ENCODE measurements around the gene CFL1. TPM values are rescaled to one million over a fixed set of nuclear protein-coding genes. Genes with fewer than 3 reads are reported as not detected.

Gene CFL1
- total RNA-seq, 1 donor from 2014 or later, result 413 TPM

GRCh38 chr11:65869643-65870306 is 11.8 kb upstream of the CFL1 start:
- DNase-seq, result no peak

GRCh38 chr11:65868907-65869306 is 10.9 kb upstream of the CFL1 start:
- DNase-seq, result no peak

- peak; percentile 37 for DNase-seq
These were observed 10.2 kb upstream of the CFL1 start for GRCh38 chr11:65868076-65868667.

GRCh38 chr11:65867284-65868071 is 9.5 kb upstream of the CFL1 start:
- DNase-seq, result no peak

GRCh38 chr11:65866509-65867283 is 8.7 kb upstream of the CFL1 start:
- no peak for DNase-seq

- DNase-seq, result no peak
These were observed 7.7 kb upstream of the CFL1 start for GRCh38 chr11:65865550-65866172.

- no peak for DNase-seq
These were observed 6.9 kb upstream of the CFL1 start for GRCh38 chr11:65864706-65865471.

GRCh38 chr11:65863889-65864705 is 6.1 kb upstream of the CFL1 start:
- no peak for DNase-seq

- no peak for DNase-seq
These were observed 5.2 kb upstream of the CFL1 start for GRCh38 chr11:65862941-65863888.

- no peak for DNase-seq
These were observed 4.3 kb upstream of the CFL1 start for GRCh38 chr11:65862191-65862735.

GRCh38 chr11:65861533-65862183 is 3.7 kb upstream of the CFL1 start:
- peak; percentile 1 for DNase-seq

- peak; percentile 14 for DNase-seq
These were observed 3.2 kb upstream of the CFL1 start for GRCh38 chr11:65861165-65861505.

- DNase-seq, result peak; percentile 99
These were observed 2.5 kb upstream of the CFL1 start, which contains the start of gene MUS81 for GRCh38 chr11:65860278-65861164. Gene MUS81, plus strand, starts transcription at chr11:65860433. Its CDS starts 321 bp downstream, at chr11:65860754.

GRCh38 chr11:65859812-65860277 is 1.9 kb upstream of the CFL1 start:
- no peak for DNase-seq

- DNase-seq, result peak; percentile 99
These were observed 1.3 kb upstream of the CFL1 start for GRCh38 chr11:65859095-65859811.

GRCh38 chr11:65858681-65859087 is 704 bp upstream of the CFL1 start:
- no peak for DNase-seq

- DNase-seq, result no peak
These were observed 504 bp downstream of the CFL1 start for GRCh38 chr11:65857500-65857852.

Measured in tongue (tissue), 2 donors.